Stimulated activated CD4-positive, alpha-beta T cell treated with anti-CD3 and anti-CD28 coated beads, Interleukin-1b, Interleukin-23, amount 100 ng/mL, for 48 hours (primary cell): ENCODE results near the gene LITAF.
"Not testable (repeated sequence)": the region's sequence is repeated elsewhere in the genome, so short reads cannot be mapped to it uniquely, and the experiment has no call there.

ENCODE experiments used
- DNase-seq: peaks from one replicate; pipeline ENCODE4 v3.0.0-alpha.2; 2020

The LITAF gene

DNA sequence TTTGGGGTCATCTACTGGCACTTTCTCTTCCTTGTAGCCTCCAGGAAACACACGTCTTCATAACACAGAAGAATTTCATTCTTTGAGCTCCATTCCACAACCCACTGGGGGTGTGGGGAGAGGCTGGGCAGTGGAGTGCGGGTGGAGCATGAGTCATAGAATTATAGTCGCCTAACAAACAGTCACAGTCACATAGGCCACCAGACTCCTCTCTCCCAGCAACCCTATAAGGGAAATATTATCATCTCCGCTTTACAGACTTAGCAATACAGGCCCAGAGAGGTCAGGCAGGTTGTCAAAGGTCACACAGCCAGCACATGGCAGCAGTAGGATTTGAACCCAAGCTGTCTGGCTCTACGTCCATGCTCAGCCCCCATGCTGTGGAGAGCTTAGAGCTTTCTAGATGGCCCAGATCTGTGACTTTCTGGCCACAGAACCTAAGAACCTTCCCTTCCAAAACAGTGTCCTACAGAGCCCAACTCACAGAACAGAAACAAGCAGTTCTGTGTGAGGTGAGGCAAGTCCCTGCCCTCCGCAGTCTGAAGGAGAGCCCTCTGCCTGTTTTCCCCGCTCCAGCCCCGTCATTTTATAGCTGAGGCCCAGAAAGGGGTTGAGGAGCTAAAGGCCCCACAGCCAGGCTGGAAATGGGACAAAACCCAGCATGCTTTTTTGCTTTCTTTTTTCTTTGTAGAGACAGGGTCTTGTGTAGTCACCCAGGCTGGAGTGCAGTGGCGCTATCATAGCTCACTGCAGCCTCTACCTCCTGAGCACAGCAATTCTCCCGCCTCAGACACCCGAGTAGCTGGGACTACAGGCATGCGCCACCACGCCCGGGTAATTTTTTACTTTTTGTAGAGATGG is 10.7 kb upstream of the LITAF start:
- DNase-seq: no peak

DNA sequence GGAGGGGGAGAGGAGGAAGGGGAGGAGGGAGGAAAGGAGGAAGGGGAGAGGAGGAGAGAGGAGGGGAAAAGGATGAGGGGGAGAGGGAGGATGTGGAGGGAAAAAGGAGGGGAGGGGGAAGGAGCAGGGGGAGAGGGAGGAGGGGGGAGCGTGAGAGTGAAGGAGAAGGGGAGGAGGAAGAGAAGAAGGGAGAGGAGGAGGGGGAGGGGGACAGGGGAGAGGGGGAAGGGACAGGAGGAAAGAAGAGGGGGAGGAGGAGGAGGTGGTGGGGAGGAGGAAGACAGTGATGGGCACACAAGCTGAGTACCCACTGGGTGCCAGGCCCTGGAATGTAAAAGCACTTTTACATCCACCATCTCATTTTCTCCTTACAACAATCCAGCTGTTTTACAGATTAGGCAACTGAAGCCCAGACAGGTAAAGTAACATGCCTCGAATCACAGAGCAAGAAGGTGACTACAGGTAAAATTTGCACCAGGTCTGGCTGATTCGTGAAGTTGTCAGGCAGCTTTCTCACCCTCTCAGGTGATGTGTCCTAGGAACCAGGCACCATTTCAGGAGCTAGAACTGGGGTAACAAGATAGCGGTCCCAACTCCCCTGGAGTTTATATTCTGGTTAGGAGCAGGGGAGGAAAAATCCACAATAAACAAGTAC is 10.0 kb upstream of the LITAF start:
- no peak for DNase-seq

DNA sequence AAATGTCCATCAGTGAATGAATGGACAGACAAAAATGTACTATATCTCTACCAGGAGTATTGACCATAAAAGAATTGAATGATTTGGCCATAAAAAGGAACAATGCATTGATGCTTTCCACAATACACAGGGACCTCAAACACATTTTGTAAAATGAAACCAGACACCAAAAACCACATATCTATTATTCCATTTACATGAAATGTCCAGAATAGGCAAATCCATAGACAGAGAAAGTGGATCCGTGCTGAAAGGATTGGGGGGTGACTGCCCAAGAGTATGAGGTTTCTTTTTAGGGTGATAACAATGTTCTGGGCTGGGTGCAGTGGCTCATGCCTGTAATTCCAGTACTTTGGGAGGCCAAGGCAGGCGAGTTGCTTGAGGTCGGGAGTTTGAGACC is 6.9 kb upstream of the LITAF start:
- DNase-seq: no peak

DNA sequence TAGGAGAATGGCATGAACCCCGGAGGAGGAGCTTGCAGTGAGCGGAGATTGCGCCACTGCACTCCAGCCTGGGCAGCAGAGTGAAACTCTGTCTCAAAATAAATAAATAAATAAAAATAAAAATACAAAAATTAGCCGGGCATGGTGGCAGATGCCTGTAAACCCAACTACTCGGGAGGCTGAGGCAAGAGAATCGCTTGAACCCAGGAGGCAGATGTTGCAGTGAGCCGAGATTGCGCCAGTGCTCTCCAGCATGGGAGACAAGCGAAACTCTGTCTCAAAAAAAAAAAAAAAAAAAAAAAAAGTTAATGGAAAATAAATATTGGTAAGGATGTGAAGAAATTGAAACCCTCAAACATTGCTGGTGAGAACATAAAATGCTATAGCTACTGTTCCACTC is 6.4 kb upstream of the LITAF start:
- DNase-seq: not testable (repeated sequence)

DNA sequence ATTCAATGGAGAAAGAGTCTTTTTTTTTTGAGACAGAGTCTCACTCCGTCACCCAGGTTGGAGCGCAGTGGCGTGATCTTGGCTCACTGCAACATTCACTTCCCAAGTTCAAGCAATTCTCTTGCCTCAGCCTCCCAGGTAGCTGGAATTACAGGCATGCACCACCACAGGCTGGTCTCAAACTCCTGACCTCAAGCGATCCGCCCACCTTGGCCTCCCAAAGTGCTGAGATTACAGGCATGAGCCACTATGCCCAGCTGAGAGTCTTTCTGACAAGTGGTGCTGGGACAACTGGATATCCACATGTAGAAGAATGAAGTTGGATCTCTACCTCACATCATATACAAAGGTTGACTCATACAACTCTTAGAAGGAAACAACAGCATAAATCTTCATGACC is 4.9 kb upstream of the LITAF start:
- DNase-seq: not testable (repeated sequence)

DNA sequence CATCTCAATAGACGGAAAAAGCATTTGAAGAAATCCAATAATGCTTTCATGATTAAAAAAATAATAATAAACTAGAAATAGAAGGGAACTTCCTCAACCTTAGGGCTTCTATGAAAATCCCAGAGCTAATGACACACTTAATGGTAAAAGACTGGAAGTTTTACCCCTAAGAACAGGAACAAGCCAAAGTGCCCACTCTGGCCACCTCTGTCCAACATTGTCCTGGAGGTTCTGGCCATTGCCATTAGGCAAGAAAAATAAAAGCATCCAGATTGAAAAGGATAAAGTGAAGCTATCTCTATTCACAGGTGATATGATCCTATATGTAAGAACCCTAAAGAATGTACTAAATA is 2.5 kb upstream of the LITAF start:
- DNase-seq: no peak

DNA sequence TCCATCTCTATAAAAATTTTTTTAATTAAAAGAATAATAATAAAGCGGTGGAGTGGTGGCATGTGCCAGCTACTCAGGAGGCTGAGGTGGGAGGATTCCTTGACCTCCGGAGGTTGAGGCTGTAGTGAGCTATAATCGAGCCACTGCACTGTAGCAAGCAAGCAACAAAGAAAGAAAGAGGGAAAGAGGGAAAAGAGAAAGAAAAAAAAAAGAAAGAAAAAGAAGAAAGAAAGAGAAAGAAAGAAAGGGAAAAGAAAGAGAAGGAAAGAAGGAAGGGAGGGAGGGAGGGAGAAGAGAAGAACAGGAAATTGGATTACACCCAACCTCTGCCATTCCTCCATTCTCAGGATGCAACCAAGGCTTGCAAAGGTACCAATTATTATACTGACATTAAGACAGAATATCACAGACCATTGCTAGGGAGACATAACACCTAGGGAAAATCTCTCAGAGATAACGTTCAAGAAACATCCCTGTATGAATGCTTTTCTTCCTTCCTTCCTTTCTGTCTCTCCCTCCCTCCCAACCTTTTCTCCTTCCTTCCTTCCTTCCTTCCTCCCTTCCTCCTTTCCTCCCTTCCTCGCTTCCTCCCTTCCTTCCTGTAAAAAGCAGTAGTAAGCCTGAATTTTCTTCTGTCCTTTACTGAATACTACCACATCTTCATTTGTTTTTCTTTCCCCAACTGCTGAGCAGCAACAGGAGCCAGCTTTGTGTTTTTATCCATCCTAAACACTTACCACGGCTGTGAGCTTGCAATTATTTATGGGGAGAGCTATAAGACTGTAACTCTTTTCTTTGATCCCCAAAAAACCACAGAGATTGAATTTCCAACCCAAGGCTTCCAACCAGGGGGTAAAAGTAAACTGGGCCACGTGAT is 1.8 kb upstream of the LITAF start:
- DNase-seq: no peak

DNA sequence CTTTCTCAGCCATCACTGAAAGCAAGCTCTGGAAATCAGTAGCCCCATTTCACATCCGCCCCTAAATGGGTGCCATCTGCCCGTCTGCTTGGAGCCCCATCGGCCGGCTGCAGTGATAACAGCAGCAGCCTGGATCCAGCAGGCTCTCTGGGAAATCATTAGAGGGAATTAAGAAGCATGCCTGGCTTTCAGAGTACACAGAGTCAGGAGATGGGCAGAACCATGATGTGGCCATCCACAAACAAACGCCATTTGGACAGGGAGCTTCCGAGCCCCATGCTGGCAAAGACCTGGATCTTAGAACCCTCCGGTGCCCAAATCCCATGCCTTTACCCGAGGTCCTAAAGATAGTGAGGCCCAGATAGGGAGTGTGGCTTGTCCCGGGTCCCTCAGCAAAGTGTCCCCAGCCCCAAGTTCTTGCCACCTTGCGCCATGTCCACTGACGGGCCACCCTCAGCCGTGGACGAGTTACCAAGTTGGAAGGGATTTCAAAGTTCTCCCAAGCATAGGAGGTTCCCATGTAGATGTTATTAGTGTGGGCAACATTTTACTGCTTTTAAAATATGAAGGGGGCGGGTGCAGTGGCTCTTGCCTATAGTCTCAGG is 1.0 kb upstream of the LITAF start:
- no peak for DNase-seq

DNA sequence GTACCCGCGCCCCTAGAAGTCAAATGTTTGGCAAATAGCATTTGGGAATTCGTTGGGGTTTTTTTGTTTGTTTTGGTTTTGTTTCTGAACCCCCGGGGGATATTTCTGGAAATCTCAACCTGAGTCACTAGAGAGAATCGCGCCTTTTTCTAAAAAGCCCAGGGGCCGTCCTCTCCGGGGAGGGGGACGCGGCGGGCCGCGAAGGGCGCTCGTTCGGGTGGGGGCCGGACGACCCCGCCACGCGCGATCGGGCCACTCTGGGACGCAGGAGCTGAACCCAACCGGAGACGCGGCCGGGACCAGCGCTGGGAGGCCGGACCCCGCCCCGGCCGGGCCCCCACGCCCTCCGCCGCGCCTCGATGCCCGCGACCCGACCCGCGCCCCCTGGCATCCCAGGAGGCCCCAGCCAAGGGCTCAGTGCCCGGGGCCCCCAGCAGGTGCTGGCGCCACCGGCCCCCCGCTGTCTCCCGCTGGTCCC is 302 bp downstream of the LITAF start:
- no peak for DNase-seq

DNA sequence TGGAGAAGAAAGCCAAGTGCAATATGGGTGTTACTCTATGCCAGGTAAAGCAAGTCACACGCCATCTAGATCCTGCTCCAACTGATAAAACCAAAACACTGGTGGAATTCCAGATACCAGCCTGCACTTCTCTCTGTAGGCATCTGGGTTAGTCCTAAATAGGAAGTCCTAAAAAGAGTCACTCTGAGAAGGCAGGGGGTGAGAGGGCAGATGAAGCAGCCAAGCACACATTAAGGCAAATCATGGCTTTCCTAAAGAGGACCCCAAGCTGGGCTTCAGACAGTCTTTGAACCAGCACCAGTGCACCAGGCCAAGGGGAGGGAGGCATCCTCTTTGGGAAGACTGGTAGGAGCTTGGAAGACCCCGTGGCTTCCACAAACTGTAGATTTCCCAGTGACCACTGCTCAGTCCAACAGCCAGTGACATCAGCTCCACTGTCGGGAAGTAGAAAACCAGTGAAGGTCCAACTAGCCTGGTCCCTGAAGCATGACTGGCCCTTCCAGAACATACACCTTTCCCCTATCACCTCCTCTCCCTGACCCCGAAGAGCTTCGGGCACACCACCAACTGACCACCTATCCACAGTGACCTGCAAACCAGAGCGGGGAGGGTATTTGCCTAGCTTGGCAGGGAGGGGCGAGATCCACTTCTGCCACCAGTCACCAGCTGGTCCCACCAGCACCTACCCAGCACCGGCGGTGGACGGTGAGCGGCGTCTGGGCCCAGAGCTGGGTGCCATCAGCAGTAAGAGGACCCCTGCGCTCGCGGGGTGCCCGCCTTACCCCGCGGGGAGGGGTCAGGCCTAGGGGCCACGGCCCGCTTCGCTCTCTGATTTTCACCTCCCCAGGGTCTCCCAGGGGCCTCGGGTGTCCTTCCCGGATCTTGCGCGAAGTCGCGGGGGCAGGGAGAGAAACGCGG is 1.0 kb downstream of the LITAF start:
- DNase-seq: no peak

DNA sequence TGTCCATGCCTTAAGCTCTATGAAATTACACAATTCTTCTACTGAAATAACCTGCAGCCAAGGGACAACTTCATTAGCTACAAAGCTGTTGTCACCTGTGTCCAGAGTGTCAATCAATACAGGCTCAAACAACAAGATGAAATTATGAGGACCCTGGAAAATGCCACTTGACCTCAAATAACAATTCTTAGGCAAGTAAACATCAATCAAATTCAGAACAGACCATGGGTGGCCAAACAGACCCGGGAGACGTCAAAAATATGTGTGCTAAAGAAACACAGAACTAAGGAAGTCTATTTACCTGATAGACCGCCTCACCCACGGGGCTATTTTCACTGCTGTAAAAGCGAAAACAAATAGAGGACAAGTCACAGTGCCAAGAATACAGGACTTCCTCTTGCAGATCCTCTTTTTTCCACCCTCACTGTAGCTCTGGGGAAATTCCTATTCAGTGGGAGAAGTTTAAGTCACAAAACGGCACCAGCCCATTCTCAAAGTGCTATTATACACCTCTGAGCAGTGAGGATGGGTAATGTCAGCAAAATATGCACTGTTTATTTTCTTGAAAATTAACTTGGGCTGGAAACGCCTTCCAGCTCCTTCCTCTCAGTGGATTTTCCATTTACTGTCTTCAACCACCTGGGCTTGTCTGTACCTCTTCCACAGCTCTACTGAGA is 2.7 kb downstream of the LITAF start:
- DNase-seq: no peak

DNA sequence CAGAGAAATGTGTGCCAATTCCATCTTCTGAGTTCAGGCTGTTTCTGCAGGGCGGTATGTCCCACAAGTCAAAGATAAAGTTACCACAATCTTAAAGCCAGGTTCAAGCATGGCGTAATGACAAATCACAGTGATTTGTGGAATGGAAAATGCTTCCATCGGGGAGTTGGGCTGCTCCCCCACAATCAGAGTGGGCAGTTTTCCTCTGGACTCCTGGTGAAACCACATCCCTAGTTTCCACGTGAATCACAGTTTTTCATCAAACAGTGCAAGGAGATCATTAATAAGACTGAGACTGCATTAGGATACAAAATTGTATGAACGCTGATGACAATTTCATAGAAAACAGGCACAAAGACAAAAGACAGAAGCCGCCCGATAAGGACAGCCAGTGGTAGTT is 3.6 kb downstream of the LITAF start:
- DNase-seq: no peak

DNA sequence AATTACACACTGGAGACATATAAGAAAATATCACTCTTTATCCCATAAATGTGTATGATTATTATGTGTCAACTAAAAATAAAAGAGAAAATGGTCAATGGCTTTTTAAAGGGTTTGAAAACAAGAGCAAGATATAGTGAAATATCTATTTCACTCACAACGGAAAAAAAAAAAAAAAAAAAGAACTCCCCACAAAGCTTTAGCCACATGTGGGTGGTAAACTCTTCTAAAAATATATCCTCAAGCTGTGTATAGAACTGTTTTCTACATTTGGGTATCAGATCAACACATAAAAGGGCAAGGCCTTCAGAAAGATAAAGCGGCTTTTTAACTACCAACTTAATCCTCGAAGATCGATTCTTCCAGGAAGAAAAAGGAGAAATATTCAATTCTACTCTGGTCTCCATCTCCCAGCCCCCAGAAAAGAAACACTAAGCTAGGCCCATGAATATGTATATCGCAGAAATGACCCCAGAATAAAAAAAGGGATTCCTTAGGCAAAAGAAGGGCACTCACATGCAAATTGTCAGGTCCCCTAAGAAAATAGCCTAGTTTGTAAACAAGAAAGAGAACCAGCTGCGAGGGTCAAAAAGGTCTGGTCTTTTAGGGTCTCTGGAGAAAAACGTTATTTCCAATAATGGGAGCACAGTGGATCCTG is 4.4 kb downstream of the LITAF start:
- no peak for DNase-seq

DNA sequence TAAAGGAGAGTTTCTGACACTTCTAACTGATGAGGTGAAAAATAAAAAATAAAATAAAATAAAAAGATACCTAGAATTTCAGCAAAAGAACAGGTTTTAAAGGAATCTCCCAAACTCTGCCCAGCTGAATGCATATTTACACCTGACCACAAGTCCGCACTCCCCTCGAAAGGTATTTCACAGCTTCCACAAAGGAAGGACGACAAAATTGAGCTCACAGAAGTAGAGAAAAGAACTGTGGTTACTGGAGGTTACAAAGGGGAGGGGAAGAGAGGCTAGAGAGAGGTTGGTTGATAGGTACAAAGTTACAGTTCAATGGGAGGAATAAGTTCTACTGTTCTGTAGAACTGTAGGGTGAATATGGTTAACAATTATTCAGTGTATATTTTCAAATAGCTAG is 5.0 kb downstream of the LITAF start:
- DNase-seq: no peak

DNA sequence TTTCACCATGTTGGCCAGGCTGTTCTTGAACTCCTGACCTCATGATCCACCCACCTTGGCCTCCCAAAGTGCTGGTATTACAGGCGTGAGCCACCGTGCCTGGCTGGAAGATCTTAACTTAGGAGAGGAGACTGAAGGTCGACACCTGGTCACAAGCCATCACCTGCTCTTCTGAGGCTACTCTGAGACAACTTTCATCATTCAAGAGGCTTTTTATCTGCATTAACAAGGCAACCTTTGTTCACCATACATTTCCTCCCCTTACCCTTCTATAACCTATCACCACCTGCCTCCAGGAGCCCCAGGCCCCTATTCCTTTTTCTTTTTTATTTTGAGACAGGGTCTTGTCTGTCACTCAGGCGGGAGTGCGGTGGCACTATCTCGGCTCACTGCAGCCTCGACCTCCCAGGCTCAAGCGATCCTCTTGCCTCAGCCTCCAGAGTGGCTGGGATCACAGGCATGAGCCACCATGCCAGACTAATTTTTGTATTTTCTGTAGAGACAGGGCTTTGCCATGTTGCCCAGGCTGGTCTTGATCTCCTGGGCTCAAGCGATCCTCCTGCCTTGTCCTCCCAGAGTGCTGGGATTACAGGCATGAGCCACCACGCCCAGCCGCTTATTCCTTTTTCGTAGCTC is 6.2 kb downstream of the LITAF start:
- DNase-seq: no peak

DNA sequence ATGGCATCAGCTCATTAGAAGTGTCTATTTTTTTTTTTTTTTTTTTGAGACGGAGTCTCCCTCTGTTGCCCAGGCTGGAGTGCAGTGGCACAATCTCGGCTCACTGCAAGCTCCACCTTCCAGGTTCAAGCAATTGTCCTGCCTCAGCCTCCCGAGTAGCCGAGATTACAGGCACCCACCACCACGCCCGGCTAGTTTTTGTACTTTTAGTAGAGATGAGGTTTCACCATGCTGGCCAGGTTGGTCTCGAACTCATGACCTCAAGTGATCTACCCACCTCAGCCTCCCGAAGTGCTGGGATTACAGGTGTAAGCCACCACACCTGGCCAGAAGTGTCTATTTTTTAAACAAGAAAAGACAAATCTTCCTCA is 9.4 kb downstream of the LITAF start:
- not testable (repeated sequence) for DNase-seq

DNA sequence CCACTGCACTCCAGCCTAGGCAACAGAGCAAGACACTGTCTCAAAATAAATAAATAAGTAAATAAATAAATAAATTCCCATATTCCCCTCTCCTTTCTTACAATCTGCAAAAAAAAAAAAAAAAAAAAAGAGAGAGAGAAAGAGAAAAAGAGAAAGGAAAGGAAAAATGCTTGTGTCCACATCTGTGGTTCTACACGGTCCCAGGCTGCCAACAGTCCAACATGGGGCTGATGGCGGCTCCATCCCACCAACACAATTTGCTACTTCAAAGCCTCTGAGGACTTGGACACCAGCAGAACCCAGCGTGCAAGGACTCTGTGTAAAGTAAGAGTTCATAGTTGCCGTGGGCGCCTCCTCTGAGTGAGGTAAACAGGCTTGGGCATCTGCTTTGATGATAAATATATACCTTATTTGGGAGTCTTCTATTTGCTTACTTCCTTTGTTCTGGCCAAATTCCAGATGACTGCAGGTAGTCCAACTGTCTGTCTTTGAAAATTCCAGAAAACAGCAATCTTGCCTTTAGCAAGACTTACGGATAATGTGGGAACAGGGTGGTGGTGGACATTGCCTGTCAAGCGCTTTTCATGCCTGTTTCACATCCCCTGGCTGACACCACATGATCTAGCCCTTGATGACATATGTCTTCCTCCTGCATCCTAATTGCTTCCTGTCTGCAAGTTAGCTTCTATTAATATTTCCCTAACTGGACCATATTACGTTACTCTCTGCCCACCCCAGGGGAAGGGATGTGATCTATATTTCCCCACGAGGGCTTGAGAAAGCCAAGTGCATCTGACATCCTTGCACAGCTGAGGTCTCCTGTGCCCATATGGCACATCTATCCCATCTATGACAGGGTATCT is 10.1 kb downstream of the LITAF start:
- DNase-seq: no peak

DNA sequence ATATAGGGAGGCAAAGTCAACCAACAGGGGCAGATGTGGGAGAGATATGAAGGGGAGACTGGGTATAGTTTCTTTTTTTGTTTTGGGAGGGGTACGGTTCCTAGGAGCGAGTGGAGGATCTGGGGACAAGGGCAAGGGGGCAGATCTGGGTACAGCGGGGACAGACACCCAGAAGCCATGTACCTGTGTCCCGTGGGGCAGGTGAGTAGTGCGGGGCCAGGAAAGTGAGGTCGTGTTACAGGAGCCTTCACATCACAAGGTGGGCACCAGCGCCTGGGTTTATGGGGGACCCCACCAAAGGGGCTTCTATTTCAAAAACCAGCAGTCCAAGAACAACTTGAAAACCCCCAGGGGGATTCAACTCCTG is 11.5 kb downstream of the LITAF start:
- DNase-seq: no peak

DNA sequence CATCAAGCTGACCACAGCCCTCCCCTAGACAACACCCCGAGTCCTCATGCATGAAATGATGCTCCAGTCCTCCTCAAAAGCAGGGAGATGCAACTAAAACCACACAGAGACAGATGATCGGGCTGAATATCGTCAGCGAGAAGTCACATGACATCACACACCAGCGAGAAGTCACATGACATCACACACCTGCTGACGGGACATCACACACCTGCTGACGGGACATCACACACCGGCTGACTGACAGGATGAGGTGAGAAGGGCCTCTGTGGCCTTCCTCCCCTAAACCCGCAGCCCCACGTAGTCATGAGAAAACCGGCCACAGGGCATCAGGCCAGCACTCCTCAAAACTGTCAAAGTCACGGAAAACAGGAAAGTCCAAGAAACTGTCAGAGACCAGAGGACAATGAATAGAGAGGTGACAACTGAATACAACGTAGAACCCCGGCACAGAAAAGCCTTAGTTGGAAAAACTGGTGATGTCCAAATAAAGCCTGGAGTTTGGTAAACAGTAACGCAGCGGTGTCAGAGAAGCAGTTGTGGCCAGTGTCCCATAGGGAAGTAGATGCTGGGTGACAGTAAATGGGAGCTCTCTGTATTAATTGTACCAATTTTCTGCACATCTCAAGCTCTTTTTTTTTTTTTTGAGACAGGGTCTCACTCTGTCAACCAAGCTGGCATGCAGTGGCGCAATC is 14.3 kb downstream of the LITAF start:
- no peak for DNase-seq
